MCF 10A (cell line): Measurements from ENCODE around the gene AK6. TPM values are rescaled to one million over a fixed set of nuclear protein-coding genes. Genes with fewer than 3 reads are reported as not detected.

Experiments
- BruUV-seq: library from RNA; stranded (reverse); fragments of 400-500 nt; replicated peaks from 2 replicates; lab custom pipeline; 2021; lab: Mats Ljungman, UMichigan
- CTCF ChIA-PET: fragments of 300-600 bp; sonication (Branson Sonifier 250); formaldehyde crosslinking; extraction: SDS; loops from one replicate; lab custom pipeline; 2021; ENCODE audit warnings: antibody characterized with exemption, inconsistent platforms; lab: Yijun Ruan, JAX
- POLR2A ChIA-PET: fragments of 300-600, 350-650 bp; sonication (Branson Sonifier 250); formaldehyde crosslinking; extraction: SDS; loops from one replicate; lab custom pipeline; 2020; ENCODE audit warnings: antibody characterized with exemption, inconsistent platforms; lab: Yijun Ruan, JAX
- DNase-seq: peaks from one replicate; pipeline ENCODE4 v3.0.0-alpha.2; 2018; ENCODE audit not compliant: unreplicated experiment
- H3K27ac Mint-ChIP-seq: one replicate; pipeline ENCODE4 v1.8.0; 2022; ENCODE audit warnings: mild to moderate bottlenecking, low read depth, mixed read lengths; ENCODE audit not compliant: unreplicated experiment
- H3K27me3 Mint-ChIP-seq: one replicate; pipeline ENCODE4 v1.8.0; 2022; ENCODE audit warnings: mixed read lengths; ENCODE audit not compliant: insufficient read depth, unreplicated experiment
- H3K36me3 Mint-ChIP-seq: one replicate; pipeline ENCODE4 v1.8.0; 2022; ENCODE audit warnings: mild to moderate bottlenecking, moderate library complexity, mixed read lengths; ENCODE audit not compliant: insufficient read depth, unreplicated experiment
- H3K4me1 Mint-ChIP-seq: one replicate; pipeline ENCODE4 v1.8.0; 2022; ENCODE audit warnings: mixed read lengths; ENCODE audit not compliant: insufficient read depth, unreplicated experiment
- H3K4me3 Mint-ChIP-seq: one replicate; pipeline ENCODE4 v1.8.0; 2022; ENCODE audit warnings: mild to moderate bottlenecking, moderate library complexity, mixed read lengths; ENCODE audit not compliant: unreplicated experiment
- H3K9me3 Mint-ChIP-seq: one replicate; pipeline ENCODE4 v1.8.0; 2022; ENCODE audit warnings: mixed read lengths; ENCODE audit not compliant: unreplicated experiment
- CTCF ChIP-seq: fragments of 200-600 bp; IDR thresholded peaks from one replicate; pipeline ENCODE4 v1.8.0; 2022; ENCODE audit warnings: antibody characterized with exemption, mild to moderate bottlenecking; ENCODE audit not compliant: unreplicated experiment
- intact Hi-C: fragments of 100-400 bp; cut with micrococcal nuclease; formaldehyde crosslinking; loops from 2 replicates; pipeline ENCODE4 v1.14.1; 2022
- total RNA-seq: library from RNA; stranded (reverse); gene quantifications from 2 replicates; pipeline ENCODE4 v1.2.3, GENCODE V29; 2022

The AK6 gene
- total RNA-seq, 1 experiment from 2014 or later: 52.4 TPM

- Mint-ChIP-seq H3K27ac (no peak overlapping the region), H3K9me3 (no peaks in the 10 kb centered on the region), H3K27me3 (no peaks in the 10 kb centered on the region), H3K4me1 (no peaks in the 10 kb centered on the region), H3K36me3 (peaks cover 17% of the 10 kb centered on the region), H3K4me3 (no peak overlapping the region)
- BruUV-seq: no TSS peak
- ChIA-PET POLR2A (no interaction called here), CTCF (no interaction called here)
- DNase-seq: no peak
- intact Hi-C loops: no loop called here
- no peak for TF ChIP-seq CTCF
Observed at GRCh38 chr5:69308046-69308553, 61.2 kb downstream of the AK6 start.

GRCh38 chr5:69305512-69305911, 63.8 kb downstream of the AK6 start:
- Mint-ChIP-seq H3K4me1 (no peaks in the 10 kb centered on the region), H3K4me3 (no peak overlapping the region), H3K9me3 (no peaks in the 10 kb centered on the region), H3K27ac (no peak overlapping the region), H3K36me3 (peaks cover 23% of the 10 kb centered on the region), H3K27me3 (no peaks in the 10 kb centered on the region)
- BruUV-seq: no TSS peak
- no peak for TF ChIP-seq CTCF
- ChIA-PET CTCF (interaction anchor here (0.6 kb wide), 1 partner anchor 19 kb away, joined by 3 read pairs; no protein-coding TSS in a partner anchor), POLR2A (no interaction called here)
- DNase-seq: no peak
- intact Hi-C loops: no loop called here

Other genes with a start within 250 kb of the AK6 start
- gene CCNB1, start 202.4 kb downstream of the AK6 start, total RNA-seq: 84.3 and 120 TPM in 2 replicates
- gene CENPH, start 179.9 kb downstream of the AK6 start, total RNA-seq: 14.1 and 21.9 TPM in 2 replicates
- gene CDK7, start 134.6 kb downstream of the AK6 start, total RNA-seq: 43.7 and 48.5 TPM in 2 replicates
- 7.0 and 11.9 TPM in 2 replicates for gene CCDC125, start 36.7 kb downstream of the AK6 start, total RNA-seq
- gene TAF9, start within 50 bp of the AK6 start, total RNA-seq: 116 and 149 TPM in 2 replicates
- gene RAD17, start 298 bp upstream of the AK6 start, total RNA-seq: 21.9 and 25.9 TPM in 2 replicates
- 19.4 and 21.8 TPM in 2 replicates for gene MARVELD2, start 45.6 kb upstream of the AK6 start, total RNA-seq
- 9.0 and 21.7 TPM in 2 replicates for gene OCLN, start 123.3 kb upstream of the AK6 start, total RNA-seq
- gene GTF2H2C, start 190.7 kb upstream of the AK6 start, total RNA-seq: 35.9 and 42.2 TPM in 2 replicates